HG03060 (cell line): ENCODE measurements around the gene SNAP29.
"Not testable (repeated sequence)": the region's sequence is repeated elsewhere in the genome, so short reads cannot be mapped to it uniquely, and the experiment has no call there.

Source experiments
- ATAC-seq: cut with Tn5 transposase; IDR thresholded peaks from one replicate; pipeline ENCODE4 v1.9.1; 2021; ENCODE audit warnings: low read depth, moderate number of reproducible peaks; ENCODE audit not compliant: unreplicated experiment

Gene SNAP29

DNA sequence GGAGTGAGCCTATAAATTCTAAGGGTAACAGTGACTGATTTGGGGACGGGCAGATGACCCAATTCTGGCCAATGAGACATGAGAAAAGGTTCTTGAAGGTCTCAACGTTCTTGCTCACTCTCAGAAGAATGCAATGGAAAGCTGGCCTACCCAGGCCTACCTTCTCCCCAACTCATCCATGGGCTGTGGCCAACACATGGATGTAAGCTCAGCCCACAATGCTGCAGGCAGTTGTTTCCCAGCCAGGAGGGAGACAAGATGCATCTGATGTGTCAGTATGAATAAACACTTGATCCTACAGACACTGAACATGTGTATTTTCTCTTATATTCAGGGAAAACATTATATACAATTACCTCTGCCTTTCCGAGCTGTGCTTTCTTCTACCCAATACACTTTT, 24.6 kb upstream of the SNAP29 start:
- no peak for ATAC-seq

DNA sequence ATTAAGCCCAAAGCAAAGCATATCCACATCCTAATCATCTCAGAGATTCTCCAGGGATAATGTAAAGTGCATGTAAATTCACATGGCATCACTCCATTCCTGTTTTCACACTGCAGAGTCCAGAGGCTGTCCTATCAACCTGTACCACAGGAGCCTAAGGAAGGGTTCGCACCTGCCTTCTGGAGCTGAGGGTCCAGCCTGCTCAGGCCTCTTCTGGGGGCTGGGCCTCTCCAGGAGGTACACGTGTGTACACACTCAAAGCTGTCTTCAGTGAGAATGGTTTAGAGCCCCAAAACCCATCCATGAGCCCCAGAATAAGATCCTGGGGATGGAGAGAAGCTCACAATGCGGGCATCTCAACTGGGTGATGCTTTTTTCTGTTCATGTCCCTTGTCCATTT, 24.1 kb upstream of the SNAP29 start:
- ATAC-seq = no peak

DNA sequence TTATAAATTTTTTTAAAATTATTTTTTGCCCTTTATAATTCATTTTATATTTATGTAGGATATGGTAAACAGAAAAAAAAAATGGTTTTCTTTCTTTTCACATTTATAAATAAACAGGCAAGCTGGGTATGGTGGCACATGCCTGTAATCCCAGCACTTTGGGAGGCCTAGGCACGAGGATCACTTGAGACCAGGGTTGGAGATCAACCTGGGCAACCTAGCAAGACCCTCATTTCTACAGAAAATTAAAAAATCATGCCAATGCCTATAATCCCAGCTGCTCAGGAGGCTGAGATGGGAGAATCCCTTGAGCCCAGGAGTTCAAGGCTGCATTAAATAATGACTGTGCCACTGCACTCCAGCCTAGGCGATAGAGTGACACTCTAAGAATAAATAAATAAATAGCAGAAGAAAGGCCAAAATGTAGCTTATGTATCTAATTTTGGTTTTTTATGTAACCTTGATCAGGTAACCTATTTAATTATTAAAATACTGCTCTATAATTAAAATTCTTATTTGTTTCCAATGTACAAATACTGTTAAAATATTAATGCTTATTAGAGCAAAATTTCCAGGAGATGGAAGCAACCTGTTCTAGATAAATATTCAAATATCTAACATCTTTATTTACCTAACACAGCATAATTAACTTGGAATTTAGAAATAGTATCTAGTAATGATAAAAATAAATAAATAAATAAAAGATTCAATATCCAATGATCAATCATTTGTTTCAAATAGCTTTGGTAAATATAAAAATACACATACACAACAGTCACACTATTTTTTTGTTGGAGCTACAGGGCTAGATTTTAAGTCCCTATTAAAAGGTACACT, 21.6 kb upstream of the SNAP29 start:
- no peak for ATAC-seq

DNA sequence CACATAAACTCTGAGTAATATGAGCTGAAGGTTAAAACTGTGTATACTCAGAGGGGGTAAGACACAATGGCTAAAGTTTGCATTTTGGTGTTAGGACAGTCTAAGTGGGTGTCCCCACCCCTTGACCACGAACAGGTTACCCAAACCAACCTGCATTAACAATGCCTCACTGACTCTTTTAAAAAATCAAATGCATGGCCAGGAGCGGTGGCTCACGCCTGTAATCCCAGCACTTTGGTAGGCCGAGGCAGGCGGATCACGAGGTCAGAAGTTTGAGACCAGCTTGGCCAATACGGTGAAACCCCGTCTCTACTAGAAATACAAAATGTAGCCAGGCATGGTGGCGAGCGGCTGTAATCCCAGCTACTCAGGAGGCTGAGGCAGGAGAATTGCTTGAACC, 19.5 kb upstream of the SNAP29 start:
- not testable (repeated sequence) for ATAC-seq

DNA sequence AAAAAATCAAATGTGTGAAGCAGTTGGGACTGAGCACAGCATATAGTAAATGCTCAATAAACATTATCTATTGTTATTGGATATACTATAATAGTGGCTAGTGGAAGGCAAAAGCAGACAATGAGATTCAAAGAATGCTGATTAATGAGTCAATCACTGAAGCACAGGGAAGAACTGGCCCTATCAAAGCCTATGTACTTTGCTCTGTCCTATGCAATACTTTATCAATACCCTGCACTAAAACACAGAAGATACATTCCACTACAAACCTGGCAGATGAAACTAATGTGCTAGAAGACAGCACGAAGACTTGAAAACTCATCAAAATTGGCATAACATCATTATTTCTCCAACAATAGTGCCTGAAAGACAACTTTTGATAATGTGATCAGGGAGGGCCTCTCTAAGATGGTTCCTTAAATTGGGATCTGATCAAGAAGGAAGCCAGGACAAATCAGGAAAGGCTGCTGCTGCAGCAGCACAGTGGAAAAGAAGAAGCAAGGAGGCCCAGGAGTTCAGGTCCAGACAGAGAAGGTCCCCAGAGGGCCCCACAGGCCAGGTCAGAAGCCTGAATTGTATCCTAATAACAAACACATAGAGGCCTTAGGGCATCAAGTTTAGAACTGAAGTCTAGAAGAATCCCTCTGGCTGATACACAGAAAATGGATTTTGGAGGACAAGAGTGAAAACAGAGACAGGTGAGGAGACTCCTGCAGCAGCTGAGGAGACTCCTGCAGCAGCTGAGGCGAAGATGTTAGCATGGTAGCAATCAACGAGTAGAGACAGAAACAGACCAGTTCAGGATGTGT, 18.8 kb upstream of the SNAP29 start:
- no peak for ATAC-seq

DNA sequence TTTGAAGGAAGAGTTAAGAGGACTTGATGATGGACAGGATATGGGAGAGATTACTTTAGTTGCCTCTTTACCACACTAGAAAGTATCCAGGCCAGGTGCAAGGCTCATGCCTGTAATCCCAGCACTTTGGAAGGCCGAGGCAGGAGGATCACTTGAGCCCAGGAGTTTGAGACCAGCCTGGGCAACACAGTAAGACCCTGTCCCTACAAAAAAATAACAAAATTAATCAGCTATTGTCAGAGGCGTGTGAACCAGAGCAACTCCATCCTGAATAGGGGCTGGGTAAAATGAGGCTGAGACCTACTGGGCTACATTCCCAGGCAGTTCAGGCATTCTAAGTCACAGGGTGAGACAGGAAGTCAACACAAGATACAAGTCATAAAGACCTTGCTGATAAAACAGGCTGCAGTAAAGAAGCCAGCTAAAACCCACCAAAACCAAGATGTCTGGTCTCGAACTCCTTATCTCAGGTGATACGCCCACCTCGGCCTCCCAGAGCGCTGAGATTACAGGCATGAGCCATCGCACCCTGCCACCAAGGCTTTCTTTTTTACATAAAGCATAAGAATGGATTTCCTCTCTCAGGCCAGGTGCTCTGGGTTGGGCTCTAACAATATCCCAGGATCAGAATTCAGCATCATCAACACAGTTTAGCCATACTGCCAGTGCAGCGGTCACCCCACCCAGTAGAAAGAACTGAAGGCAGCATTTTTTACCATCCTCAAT, 18.0 kb upstream of the SNAP29 start:
- no peak for ATAC-seq

DNA sequence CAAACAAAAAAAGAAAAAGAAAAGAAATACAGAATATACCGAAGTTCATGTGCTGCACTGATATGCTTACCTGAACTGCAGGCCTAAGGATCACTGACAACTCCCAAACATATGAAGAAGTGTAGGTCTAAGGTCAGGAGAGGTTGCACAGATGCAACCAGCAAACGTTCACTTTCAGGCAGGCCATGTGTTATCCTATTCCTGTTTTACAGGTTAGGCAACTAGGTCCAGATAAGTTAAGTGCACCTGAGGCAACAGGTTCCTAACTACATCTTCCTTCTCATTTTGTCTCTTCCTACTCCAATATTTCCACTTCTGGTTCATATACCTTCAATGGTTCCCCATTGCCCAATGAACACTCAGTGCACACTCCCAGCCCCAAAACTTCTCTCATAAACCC, 15.3 kb upstream of the SNAP29 start:
- ATAC-seq = no peak

DNA sequence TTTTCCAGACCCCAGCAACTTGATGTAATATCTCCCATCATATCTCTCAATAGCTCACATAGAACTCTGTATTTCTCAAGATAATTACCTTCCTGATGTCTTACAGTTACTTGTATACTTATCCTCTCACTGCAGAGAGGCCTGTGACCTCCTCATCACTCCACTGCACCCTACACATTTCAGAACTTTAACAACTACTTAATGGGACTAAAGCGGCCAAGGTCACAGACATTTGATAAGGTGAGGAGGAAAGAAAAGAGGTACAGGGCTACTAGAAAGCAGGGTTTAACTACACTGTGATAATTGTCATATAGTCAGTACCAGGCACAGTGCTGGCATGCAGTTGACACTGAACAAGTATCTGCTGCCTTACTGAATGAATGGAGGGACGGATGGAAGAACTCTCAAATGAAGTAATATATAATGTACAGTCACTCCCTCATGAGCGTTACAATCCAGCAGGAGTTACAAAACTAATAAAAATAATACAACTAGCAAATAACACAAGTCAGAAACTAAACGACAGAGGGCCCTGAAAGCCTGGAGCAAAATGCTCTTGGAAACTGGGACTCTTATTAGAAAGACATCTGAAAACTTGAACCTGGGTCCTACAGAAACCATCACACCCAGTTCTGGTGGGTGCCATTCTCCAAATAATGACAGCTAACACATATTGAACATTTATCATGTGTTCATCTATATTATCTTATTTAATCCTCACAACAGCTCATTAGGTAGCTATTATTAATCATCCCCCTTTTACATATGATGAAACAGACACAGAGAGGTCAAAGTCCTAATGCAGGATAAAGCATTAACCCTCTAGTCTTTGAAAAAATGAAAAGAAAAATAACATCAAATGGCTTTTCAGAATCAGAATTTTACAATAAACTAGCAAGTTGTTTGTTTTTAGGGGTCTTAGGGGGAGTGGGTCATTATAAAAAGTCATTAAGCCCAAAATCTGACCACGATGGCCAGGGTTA, 14.5 kb upstream of the SNAP29 start:
- ATAC-seq = no peak

DNA sequence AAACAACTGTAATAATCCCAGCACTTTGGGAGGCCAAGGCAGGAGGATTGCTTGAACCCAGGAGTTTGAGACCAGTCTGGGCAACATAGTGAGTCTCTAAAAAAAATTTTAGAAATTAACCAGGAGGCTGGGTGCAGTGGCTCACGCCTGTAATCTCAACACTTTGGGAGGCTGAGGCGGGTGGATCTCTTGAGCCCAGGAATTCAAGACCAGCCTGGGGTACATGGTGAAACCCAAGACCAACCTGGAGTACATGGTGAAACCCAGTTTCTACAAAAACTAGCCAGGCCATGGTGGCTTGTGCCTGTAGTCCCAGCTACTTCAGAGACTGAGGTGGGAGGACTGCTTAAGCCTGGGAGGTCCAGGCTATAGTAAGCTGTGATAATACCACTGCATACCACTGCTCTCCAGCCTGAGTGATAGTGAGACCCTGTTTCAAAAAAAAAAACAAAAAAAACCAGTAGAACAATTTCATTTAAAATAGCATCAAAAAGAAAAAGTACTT, 11.4 kb upstream of the SNAP29 start:
- no peak for ATAC-seq

DNA sequence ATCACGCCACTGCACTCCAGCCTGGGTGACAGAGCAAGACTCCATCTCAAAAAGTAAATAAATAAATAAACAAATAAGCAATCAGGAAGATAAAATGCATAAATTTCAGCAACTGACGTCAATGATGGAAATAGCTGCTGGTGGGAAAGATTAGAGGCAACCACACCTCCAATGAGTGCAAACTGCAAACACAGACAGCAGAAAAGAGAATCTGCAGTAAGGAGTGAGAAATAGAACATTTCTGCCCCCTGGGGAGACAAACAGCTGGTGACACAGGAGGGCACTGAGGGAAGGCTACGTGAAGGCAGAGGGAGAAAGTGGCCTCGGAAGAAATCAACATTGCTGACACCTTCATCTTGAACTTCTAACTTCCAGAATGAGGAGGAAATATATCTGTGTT, 6.7 kb upstream of the SNAP29 start:
- ATAC-seq = no peak

DNA sequence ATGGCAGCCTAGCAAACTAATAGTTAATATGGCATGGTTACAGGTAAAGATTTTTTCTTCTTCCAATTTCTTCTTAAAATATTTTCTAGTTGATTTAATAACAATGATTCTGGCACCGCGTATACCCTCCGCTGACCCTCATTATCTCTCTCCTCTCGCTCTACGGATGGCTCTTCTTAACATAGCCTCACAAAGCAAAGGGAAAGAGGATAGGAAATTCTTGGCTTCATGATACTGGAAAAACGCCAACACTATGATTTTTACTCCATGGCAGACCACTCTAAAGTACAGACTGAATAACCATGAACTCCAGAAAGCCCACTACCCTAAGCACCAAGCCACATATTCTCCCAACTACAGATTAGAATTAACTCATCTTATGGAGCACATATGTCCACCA, 6.3 kb upstream of the SNAP29 start:
- no peak for ATAC-seq

DNA sequence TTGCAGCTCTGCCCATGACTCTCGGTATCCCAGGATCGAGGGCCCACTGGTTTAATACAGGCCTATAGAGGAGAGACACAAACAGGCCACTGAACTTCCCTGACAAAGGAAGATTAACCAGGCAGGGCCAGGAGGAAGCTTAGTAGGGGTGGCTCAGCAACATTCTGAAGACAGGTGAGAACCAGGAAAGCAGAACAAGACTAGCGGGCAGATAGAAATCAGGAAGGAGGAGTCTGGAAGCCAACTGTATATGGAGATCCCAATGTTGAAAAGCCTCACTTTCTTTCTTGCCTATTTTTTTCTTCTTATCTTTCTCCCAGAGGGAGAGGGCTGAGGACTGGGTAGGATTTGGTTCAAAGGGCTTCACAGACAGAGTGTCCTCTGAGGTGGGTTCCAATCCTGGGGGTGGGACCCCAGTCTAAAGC, 5.6 kb upstream of the SNAP29 start:
- no peak for ATAC-seq

DNA sequence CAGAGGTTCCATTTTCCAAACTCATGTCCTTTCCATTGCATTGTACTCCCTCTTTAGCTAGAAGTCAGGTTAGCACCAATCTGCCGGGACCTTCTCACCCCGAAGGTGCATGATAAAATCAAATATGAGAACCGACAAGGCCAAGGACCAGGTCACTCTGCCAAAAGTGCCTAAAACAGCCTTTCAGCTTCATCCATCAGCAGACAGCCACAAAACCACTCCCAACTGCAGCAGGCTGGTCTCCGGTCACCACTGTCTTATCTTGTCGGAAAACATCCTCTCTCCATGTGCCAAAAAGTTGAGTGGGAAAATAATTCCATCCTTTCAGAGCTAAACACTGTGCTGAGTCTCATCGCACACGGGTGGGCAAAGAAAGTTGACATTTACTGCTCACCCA, 1.6 kb upstream of the SNAP29 start:
- ATAC-seq = no peak

DNA sequence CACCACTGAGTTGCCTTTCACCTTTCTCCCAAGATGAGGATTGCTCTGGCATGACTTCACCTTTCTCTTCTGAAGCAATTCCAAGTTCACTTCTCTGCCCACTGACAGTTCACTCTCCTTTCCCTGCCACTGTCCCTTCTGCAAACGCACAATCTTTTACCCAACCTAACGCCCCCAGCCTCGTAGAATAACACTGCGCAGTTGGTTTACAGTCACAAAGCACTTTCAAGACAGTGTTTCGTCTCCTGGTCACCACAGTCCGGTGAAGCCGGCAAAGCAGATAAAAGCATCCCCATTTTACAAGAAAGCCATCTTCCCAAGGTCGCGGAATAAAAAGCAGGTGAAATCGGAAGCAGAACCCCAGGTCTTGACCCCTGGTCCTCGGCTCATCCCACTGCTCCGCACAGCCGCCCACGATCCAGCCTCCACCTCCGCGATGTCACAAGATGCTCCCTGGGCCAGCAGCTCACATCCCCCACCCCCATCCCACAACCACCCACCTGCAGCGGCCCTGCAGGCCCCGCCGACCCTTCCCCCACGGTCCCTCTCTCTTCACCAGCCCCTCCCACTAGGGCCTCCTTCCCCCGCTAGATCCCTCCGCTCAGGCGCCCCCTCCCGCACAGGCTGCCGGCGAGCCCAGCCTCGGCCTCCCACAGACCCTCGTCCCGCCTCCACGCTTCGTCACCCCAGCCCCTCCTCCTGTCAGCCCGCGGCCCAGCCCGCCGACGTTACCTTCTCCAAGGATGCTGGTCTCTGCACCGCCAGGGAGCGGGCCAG, 781 bp upstream of the SNAP29 start:
- peak; percentile 14 for ATAC-seq

DNA sequence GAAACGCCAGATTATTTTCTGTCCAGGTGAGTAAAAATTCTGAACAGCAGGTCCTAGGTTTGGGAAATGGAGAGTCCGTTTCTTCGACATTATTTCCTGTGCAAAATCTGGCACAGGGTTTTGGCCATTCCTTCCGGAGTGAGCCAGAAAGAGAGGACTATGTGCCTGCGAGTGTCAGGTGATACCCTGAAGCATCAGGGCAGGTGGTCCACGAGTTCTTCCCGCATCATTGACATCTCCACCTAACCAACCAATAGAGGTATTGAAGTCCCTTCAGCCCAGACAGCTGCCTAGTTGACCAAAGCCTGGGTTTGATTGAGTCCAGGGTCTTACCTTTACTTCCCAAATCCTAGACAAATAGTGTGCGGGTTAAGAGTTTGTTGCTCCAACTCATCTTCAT, 808 bp downstream of the SNAP29 start:
- ATAC-seq = no peak

DNA sequence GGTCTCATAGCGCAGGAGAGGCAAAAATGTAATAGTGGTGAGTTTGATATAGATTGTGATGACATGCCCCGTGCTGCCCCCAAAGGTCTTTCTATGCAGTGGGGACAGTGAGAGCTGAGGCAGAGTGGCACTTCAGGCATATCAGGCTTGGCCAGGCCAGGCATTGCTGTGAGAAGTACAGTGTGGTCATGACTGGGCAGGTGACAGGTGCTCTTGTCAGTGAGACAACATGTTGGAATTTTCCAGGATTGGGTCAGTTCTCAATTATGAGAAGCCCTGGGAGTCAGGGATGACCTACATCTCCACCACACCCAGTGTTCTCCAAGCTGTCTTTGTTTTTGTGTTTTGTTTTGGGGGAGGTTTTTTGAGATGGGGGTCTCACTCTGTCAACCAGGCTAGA, 3.7 kb downstream of the SNAP29 start:
- ATAC-seq = no peak

DNA sequence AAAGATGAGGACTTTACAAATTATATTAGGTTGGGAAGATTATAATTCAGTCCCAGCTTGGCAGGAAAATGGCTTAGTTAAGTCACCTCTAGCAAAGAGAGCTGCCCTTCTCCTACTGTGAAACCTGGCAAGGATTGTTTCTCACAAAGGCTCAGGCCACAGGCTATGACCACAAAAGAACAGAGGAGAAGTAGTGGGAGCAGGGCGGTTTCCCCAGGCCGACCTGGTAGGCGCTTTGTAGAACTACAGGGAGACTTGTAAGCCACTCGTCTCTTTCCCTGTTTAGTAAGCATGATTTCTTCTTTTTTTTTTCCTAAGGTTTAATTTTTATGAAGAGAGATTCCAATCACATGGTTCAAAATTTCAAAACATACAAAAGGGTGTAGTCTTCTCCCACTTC, 4.6 kb downstream of the SNAP29 start:
- ATAC-seq = no peak

DNA sequence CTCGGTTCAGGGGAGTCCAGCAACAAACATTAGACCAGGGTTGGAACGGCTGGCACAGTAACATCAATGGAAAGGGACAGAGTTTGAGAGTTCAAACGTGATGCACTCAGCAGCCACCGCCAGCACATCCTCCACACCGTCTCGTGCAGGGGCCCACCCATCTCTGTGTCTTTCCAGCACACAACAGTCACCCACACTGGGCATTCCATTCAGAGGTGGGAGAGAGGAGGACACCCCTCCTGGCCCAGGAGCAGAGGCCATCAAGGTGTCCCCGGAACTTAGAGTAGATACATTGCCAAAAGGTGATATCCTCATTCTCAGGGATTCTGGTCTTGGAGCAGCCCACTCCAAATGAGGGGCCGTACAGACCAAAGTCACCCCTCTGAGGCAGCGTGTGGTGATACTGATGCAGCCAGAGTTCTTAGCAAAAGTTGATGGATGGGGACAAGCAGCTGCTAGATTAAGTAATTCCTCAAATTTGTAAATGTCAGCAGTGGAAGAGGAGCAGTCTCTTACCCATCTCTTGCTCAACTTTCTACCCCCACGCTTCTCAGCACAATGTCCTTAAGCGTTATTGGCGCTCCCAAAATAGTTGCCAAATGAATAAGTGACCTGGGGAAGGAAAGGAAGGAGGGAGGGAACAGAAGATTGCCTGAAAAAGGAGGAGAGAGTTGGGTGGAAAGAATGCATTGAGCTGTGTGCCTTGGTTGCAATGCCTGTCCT, 5.5 kb downstream of the SNAP29 start:
- no peak for ATAC-seq

DNA sequence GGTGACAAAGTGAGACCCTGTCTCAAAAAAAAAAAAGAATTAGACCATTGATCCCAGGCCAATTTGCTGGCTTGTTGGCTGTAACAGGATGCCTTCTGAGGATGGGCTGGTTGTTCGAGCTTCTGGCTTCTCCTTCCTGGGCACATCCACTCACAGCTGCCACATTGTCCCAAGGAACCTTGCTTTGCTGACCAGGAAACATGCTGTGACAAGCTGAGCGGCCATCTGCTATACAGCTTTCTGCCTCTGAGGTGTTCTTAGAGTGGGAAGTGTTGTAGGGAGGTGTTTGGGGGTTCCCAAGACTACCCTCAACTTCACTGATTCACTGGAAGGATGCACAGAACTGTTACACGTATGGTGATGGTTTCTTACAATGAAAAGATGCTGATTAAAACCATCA, 6.5 kb downstream of the SNAP29 start:
- no peak for ATAC-seq
